AG04450 (cell line): Measurements from ENCODE around the gene SETD3. TPM values are rescaled to one million over a fixed set of nuclear protein-coding genes. Genes with fewer than 3 reads are reported as not detected.

ENCODE experiments used
- CTCF ChIA-PET: fragments of 300-600, 350-600 bp; formaldehyde crosslinking; extraction: SDS; loops from one replicate; lab custom pipeline; 2022; ENCODE audit warnings: antibody characterized with exemption, inconsistent platforms; lab: Charles Lee
- POLR2A ChIA-PET: fragments of 350-600 bp; formaldehyde crosslinking; extraction: SDS; loops from one replicate; lab custom pipeline; 2021; ENCODE audit warnings: antibody characterized with exemption, inconsistent platforms; lab: Yijun Ruan, JAX
- DNase-seq: peaks from one replicate; pipeline ENCODE4 v3.0.0-alpha.2; 2011; ENCODE audit warnings: low read depth, low spot score
- H3K27ac ChIP-seq: one replicate; pipeline ENCODE4 v1.5.1; 2012; ENCODE audit warnings: low read depth, low read length, control low read depth
- H3K27me3 ChIP-seq: one replicate; pipeline ENCODE4 v1.6.0; 2012; ENCODE audit warnings: low read length; ENCODE audit not compliant: control insufficient read depth, insufficient read depth
- H3K4me3 ChIP-seq: 2 replicates; pipeline ENCODE4 v1.5.1; 2011; ENCODE audit warnings: mild to moderate bottlenecking, low read depth, low read length, control low read depth
- H3K9me3 ChIP-seq: 2 replicates; pipeline ENCODE4 v1.5.1; 2012; ENCODE audit warnings: low read length; ENCODE audit not compliant: control insufficient read depth, insufficient read depth
- CTCF ChIP-seq: IDR thresholded peaks from 2 replicates; pipeline ENCODE4 v1.5.1; 2011; ENCODE audit warnings: low read depth, low read length, control low read depth, inconsistent platforms
- polyA plus RNA-seq: library from polyadenylated mRNA; depleted of rRNA; stranded (reverse); fragments of >200 nt; gene quantifications from 2 replicates; pipeline ENCODE4 v1.2.3, GENCODE V29; 2011

SETD3 gene
- polyA plus RNA-seq, 1 experiment = 25.0 TPM

- no peak for DNase-seq
- no peak for TF ChIP-seq CTCF
- ChIA-PET CTCF (interaction anchor here (0.8 kb wide), 1 partner anchor 108 kb away, joined by 5 read pairs; no protein-coding TSS in a partner anchor), POLR2A (no interaction called here)
- Histone ChIP-seq H3K27ac (no peak overlapping the region), H3K4me3 (no peak overlapping the region), H3K9me3 (no peaks in the 10 kb centered on the region; the same call in 1 of the 2 replicates), H3K27me3 (no peaks in the 10 kb centered on the region)
Observed at GRCh38 chr14:99520571-99521081, 40.0 kb upstream of the SETD3 start.

GRCh38 chr14:99519931-99520421 lies 39.3 kb upstream of the SETD3 start:
- CTCF ChIA-PET = interaction anchor here (2.9 kb wide), 1 partner anchor 108 kb away, joined by 22 read pairs; no protein-coding TSS in a partner anchor
- no peak for TF ChIP-seq CTCF

GRCh38 chr14:99519347-99519881 lies 38.8 kb upstream of the SETD3 start:
- POLR2A ChIA-PET = no interaction called here
- TF ChIP-seq CTCF = no peak
- no peaks in the 10 kb centered on the region; the same call in 1 of the 2 replicates for H3K9me3 ChIP-seq
- no peak overlapping the region for H3K4me3 ChIP-seq
- no peak for DNase-seq
- no peaks in the 10 kb centered on the region for H3K27me3 ChIP-seq
- no peak overlapping the region for H3K27ac ChIP-seq
- CTCF ChIA-PET = interaction anchor here (0.7 to 2.9 kb wide), 3 partner anchors 18 to 150 kb away, joined by 7 to 22 read pairs (median 10); no protein-coding TSS in a partner anchor

More at GRCh38 chr14:99519931-99520421, 39.3 kb upstream of the SETD3 start:
- H3K9me3 ChIP-seq = no peaks in the 10 kb centered on the region; the same call in 1 of the 2 replicates
- H3K27me3 ChIP-seq = no peaks in the 10 kb centered on the region
- H3K27ac ChIP-seq = no peak overlapping the region
- no peak overlapping the region for H3K4me3 ChIP-seq
- POLR2A ChIA-PET = no interaction called here
- no peak for DNase-seq

GRCh38 chr14:99518441-99519346 lies 38.0 kb upstream of the SETD3 start:
- Histone ChIP-seq H3K27me3 (no peaks in the 10 kb centered on the region), H3K9me3 (no peaks in the 10 kb centered on the region; the same call in 1 of the 2 replicates), H3K27ac (no peak overlapping the region), H3K4me3 (no peak overlapping the region)
- TF ChIP-seq CTCF = peak; percentile 94
- POLR2A ChIA-PET = no interaction called here
- no peak for DNase-seq
- CTCF ChIA-PET = interaction anchor here (0.7 to 2.9 kb wide), 7 partner anchors 10 to 150 kb away, joined by 3 to 22 read pairs (median 4); no protein-coding TSS in a partner anchor
